Stimulated activated CD4-positive, alpha-beta T cell treated with anti-CD3 and anti-CD28 coated beads, TNF-alpha, amount 100 ng/mL, for 48 hours (primary cell): ENCODE measurements around the gene RNF6.
A peak's percentile ranks its signal among the peaks of the same experiment; 100 is the strongest.
"Not testable (repeated sequence)": the region's sequence is repeated elsewhere in the genome, so short reads cannot be mapped to it uniquely, and the experiment has no call there.

Experiments
- DNase-seq, 3 donors: peaks; one replicate each; pipeline ENCODE4 v3.0.0-alpha.2; 2020; ENCODE audit warnings: low read depth in 3 of 3

The RNF6 gene

DNA sequence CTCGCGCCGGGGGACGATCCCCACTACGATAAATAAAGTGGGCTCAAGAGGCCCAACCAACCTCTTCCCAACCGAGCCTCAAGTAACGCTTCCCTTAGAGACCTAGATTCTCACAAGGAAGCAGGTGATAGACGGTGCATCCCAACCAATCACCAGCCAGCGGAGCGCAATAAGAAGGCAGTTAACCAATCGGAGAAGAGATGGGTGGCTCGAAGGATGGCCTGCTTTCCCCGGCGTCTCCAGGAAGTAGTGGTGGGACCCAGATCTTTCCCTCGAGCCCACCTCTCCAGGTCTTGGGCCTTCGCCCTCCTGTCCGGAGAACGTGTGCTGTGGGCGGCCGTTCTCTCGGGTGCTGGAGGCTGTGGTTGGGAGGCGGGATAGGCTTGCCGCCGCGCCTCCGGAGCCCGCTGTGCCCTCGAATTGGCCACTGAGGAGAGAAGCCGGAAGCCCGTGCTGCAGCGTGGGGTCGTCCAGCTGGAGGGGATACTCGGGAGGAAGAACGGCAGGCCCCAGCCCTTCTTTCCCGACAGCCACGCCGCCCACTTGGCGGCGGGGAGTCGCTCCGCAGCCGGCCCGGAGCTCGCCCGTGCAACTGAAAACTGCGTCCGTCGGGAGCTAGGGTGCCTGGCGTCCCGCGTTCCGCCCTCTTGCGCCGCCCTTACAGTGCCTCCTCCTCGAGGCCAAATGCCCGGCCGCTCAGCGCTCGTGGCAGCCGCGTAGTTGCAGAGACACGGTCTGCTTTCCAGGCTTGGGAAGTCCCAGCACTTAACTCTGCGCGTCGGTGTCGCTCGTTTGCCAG lies at the start of gene RNF6:
TSS of gene RNF6 (minus strand) at position 594 of the 799 bp plus-strand sequence. CDS start 2,665 bp downstream, outside the sequence.
- peak; percentile 71 to 78 (median 72) for DNase-seq

DNA sequence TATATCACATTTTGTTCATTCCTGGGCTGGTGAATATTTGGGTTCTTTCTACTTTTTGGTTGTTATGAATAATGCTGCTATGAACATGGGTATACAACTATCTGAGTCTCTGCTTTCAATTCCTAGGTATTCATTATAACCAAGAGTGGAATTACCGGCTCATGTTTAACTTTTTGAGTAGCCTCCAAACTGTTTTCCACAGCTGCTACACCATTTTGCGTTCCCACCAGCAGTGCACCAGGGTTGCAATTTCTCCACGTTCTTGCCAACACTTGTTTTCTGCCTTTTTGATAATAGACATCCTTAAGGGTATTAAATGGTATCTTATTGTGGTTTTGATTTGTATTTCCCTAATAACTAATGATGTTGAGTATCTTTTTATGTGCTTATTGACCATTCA lies 48.6 kb upstream of the RNF6 start:
- no peak for DNase-seq

DNA sequence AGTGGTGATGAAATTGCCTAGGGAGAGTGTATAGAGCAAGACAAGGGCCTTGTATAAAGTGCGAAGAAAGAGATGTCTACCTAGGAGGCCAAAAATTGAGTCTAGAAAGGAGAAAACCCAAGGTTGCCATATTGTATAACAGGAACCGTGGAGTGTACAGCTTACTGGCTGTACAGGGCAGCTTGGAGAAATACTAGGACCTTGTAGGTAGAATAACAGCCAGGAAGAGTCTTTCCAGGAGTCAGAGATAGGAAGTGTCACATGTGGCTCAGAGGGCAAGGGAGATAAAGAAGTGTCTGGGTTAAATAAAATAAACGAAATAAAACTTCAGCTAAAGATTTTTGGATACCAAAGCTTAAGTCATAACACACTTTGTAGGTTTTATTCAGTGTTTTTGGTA lies 44.2 kb upstream of the RNF6 start:
- DNase-seq, result no peak

DNA sequence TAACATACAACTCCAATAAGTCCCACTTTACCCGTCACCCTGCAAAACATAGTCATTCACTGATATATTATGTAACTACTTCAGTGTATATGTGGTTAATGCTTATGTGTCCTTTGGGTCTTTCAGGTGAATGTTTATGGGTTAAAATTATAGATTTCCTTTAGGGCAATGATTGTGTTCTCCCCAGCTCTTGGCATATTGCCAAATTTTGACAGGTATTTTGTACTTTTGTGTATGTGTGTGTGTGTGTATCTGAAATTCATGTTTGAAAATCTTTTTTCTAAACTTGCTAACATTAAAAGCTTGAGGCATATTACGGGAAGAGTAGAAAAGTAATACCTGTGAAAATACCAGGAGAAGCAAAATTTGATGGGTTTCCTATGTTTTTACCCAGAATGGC lies 40.0 kb upstream of the RNF6 start:
- no peak for DNase-seq

DNA sequence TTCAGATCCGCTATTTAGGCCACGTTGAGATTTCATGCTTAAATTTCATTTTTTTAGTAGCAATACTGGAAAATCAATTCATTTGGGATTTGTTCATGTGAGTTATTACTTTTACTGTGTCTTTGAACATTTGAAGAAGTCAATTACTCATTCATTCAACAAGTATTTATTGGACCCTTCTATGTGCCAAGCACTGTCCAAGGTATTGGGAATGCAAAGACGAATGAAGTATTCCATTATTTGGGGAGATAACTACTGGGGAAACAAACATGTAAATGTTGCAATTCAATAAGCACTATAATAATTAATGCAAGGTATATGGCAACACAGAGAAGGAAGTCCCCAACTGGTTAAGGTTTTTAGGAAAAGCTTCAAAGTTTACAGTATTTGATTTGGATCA lies 37.5 kb upstream of the RNF6 start:
- DNase-seq, result no peak

DNA sequence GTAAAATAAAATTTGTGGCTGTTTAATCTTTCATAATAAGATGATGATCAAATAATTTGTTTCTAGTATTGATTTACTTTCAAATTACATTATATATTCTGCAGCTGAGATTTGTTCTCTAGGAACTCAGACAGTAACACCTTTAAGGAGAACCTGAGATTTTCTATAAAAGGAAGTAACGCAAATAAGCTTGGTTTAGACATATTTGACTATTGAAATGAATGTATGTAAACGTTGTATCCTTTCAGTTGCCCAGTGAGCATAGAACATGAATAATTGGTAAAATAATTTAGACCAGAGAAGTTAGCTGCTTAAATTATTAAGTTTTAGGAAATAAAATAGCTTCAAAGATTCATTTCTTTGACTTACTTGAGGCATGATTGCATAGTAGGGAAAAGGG lies 34.9 kb upstream of the RNF6 start:
- DNase-seq, result no peak

DNA sequence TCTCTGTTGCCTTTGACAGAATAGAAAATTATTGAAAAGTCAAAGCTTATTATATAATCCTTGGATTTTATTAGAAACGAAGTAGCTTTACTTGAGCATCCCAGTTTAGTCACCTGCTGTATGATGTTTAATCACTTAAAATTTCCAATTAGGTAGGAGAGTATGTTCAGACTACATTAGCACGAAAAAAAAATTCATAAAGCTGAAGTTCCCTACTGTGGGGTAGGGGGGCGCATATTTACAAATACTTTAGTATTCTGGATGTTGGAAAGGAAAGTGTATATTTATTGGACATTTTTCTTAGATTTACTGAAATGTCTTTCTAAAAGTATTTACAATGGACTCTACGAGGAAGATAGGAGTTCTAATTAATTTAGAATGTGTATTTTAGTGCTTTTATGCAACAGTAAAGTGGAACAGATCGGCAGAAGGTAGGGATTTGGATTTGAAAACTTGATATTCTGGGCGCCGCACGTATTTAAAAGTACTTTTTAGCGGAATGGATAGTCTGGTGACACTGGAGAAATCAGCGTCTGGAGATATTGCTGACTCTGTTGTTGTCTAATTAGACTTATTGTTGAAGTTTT lies 33.7 kb upstream of the RNF6 start:
- DNase-seq, result no peak

DNA sequence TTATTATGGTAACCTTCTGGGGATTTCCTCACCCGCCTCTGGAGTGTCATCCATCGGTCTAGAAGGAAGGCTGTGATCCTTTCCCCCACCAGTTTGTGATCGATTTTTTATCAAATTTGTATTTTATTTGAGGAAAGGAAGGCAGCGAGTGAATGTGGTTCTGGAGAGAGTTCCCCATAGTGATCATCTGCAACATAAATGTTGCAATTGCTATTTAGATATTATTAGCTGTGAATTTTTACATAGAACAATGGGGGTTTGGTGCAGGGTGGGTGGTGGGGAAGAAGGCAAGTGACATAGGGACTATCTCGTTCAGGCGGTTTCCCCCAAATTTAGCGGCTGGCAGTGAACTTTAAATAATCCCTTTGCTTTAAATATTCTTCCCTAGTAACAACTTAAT lies 33.0 kb upstream of the RNF6 start:
- DNase-seq, result no peak

DNA sequence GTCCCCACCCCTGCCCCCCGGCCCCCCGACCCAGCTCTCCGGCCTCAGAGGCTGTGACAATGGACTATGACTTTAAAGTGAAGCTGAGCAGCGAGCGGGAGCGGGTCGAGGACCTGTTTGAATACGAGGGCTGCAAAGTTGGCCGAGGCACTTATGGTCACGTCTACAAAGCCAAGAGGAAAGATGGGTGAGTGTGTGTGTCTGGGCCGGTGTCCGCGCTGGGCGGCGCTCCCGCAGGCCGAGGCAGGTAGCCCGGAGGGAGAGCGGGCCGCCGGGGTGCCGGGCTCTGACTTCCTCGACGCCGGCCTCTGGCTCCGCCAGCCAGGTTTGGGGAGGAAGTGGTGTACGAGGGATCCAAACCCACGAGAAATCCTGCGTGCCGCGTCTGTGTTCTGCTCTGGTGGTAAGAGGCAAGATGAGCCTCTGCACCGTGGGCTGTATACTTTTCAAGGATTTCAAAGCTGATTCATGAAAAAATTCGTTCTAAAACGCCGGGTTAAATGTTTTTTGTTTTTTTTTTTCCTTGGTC lies 32.5 kb upstream of the RNF6 start:
- DNase-seq, result peak; percentile 12 to 15 (median 15)

DNA sequence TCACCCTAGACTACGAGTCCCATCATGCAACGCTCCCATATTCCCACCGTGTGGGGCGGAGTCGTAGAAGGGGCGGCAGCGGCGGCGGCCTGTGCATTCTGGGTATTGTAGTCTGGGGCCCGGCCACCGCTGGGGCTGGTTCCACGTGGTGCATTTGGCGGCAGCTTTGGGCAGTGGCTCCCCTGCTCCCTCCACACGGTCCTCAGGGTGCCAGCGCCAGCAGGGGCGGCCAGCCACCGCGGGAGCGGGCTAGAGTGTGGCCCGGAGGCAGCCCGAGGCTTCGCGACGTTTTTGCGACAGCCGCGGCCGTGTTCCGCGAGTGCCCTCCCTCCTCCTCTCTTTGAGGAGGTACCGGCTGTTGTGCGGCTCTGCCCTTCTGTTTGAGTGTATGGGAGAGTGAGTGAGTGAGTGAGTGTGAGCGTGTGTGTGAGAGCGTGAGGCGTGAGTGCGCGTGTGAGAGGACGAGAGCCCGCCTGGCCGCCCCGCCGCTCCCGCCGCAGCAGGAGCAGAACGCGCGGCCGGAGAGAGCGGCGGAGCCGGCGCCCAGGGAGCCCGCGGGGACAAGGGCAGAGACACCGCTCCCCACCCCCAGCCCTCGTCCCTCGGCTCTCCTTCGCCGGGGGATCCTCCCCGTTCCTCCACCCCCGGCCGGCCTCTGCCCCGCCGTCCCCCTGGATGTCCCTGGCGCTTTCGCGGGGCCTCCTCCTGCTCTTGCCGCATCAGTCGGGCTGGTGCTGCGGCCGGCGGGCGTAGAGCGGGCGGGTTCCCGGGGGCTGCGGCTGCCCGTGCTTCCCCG lies 31.9 kb upstream of the RNF6 start, which contains the start of gene CDK8:
TSS of gene CDK8 (plus strand) at position 343 of the 796 bp plus-strand sequence. CDS start 513 bp downstream, outside the sequence.
- DNase-seq, result peak; percentile 74 to 85 (median 77)

DNA sequence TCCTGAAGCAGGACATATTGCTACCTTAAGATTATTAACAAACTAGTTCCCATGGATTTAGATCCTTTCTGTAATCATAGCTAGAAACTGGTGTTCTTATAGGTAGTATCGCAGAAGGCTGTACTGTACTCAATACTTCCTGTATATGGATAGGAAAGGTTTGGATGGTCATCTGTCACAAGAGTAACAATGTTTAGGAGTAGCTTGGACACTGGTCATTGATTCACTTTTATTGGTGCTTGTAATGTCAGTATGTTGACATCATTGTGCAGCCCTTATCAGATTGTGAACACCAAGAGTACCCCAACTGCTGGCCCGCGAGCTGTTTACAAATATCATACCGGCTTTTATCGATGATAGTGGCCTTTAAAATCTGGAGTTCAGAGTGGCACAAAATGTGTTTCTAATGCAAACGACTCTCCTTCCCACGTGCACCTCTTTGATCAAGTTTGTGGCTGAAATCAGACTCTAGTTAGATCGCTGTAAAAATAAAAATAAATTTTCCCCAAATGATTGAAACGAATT lies 31.2 kb upstream of the RNF6 start:
- no peak for DNase-seq

DNA sequence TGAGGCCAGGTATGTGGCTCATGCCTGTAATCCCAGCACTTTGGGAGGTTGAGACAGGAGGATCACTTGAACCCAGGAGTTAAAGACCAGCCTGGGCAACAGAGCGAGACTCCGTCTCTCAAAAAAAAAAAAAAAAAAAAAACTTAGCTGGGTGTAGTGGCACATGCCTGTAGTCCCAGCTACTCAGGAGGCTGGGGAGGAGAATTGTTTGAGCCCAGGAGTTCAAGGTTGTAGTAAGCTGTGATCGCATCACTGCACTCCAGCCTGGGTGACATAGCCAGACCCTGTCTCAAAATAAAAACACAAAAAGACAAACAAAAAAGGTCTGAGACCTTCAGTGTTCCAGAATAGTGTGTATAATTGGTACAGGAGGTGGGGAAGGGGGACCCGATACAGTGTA lies 29.9 kb upstream of the RNF6 start:
- DNase-seq, result not testable (repeated sequence)

DNA sequence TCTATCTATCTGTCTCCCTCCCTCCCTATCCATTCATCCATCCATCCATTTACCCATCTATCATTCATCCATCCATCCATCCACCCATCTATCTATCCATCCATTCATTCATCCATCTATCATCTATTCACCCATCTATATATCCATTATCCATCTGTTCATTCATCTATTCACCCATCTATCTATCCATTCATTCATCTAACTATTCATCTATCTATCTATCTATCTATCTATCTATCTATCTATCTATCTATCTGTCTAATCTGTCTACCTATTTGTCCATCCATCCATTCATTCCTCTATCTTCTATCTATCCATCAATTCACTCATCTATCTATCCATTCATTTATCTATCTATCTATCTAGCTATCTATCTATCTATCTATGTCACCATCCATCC lies 27.4 kb upstream of the RNF6 start:
- no peak for DNase-seq

DNA sequence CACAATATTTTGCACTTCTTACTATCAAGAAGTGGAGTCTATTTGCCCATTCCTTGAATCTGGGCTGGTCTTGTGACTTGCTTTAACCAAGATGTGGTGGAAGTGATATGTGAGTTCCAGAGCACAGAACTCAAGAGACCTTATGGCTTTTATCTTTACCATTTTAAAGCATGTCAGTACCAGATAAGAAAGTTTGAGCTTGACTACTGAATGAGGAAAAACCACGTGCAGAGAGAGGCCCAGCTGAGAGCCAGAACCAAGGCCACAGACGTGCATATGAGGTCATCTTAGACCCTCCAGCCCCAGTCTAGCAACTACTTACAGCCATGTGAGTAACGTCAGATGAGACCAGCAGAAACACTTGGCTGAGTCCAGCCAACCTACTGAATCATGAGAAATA lies 25.5 kb upstream of the RNF6 start:
- DNase-seq, result no peak

DNA sequence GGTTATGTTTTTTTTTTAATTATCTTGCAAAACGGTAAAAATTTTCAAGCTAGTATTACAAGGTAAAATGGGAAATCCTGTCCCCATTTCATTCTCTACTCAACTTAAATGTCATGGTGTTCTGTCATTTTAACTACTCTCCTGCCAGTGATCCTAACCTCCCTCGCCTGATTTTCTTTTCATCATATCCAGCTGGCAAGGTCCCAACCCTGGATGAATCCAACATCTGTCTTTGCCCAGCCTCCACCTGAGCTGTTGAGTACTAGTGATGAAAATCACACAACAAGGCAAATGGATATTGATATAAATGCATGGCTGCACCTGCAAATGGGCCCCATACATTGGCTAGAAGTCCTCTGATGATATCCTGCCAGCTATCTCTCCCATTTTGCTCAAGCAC lies 24.9 kb upstream of the RNF6 start:
- no peak for DNase-seq

DNA sequence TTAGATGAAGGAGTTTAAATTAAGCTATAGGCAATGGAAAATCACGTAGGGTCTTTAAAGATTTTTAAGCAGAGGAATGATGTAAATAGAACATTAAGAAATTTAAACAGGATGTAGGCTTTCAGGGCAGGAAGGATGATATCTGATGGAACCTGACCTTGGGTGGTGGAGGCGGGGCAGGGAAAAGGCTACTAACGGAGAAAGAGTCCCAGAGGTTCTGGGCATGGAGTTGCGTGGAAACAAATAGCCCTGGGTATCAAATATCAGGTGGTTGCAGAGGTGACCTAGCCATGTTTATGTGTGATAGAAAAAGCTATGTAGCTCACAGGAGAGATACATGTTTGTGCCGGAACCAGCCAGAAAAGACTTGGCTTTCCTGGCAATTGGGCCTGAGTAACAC lies 24.0 kb upstream of the RNF6 start:
- no peak for DNase-seq

DNA sequence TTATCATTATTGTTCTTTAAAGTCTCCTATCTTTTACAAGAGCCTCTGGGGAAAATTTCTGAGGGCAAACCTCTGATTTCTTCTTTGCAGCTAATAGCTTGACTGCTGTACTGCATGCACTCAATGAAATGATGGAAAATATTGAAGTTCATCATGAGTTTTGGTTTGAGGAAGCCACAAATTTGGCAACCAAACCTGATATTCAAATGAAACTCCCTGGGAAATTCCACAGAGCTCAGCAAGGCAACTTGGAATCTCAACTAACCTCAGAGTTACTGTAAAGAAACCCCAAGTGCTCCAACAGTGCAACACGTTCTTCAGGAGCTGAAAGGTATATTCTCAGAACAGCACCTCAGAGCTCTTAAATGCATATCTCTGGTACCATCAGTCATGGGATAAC lies 14.2 kb upstream of the RNF6 start:
- no peak for DNase-seq

DNA sequence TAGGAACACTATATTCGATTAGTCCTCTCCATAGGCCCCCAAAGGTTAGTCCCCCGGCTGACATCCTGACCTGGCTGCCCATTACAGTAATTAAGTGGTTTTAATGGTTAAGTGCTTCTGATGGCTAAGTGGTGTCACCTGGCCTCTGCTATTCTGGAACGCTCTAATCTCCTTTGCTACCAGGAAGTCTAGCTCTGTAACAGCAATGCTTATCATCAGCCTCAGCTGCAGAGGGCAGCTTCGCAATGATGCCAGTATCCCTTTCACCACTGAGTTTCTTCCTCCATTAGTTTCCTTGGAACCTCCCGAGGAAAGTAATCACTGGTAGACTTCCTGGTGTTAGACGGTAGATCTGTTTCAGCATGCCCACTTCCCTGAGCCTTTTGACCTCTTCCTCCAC lies 8.6 kb upstream of the RNF6 start:
- DNase-seq, result no peak

DNA sequence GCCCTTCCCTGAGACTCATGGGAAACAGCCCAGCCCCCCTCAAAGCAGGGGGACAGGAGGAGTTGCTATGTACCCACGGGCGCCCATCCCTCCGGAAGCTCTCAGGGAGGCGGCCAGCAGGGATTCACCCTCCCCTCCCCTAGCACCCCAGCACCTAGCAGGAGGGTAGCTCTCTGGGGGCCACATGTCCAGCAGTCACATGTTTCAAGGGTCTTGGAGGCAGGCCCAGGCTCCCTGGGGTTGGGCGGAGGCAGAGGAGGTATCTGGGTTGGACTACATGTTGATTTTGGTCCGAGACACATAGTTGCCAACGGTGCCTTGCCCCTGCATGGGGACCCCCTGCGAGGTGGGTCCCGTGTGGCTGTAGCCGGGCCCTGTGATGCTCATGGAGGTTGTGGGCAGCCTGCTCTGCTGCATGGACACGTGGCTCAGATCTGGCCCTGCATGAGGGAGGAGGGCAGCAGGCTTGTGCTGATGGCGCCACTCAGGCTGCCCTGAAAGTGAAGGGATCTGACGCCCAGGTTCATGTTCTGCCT lies 7.0 kb upstream of the RNF6 start:
- no peak for DNase-seq

DNA sequence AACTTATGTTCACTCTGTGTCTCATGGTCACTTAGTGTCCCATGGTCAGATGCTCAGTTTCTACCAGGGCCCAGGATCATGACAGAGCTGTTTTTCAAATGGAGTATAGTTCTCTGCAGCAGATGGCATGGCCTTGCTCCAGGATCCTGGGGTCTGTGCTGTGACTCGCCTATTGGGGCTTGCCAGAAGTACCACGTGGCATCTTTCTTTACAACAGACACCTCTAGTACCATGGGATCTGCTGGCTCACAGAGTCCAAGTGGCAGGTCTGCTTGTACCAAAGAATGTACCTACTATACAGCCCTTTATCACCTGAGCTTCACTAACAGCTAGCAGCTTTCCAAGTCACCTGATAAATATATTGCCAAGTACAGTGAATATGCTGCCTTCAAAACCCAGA lies 6.0 kb upstream of the RNF6 start:
- DNase-seq, result no peak

DNA sequence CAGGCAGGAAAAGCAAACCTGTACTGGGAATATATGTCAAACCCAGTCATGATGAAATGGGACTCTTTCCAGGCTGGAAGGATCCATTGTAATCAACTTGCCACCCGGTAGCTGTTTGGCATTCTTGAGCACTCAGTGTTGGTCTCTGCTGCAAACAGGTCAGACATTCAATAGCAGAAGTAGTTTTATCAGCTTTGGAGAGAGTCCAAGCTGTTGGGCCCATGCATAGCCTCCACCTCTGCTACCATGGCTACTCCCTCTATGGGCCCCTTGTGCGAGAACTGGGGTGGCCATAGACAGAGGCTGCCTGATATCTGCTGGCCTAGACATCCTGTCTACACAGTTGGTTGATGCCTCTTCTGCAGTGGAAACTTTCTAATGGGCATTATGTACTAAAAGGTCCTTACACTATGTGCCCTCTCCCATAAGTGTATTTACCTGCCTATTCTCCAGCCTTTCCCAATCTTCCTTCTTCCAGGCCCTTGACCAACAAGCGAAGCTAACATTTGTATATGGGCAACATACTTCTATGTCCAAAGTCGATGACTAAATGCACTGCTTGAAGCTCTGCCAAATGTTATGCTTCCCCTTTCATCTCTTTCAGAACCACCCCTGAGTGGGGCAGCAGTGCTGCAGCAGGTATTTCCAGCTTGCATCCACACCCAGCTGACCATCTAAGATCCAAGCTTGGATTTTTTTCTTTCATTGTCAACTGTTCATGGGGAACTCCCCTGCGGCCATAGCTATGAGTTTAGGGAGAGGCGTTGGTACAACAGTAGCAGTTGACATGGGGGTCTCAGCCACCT lies 5.3 kb upstream of the RNF6 start:
- DNase-seq, result no peak
